ENCODE results near the gene ZSCAN25.

- TF ChIP-seq CTCF (IDR thresholded peaks at IDR 0.05) (no peak), POLR2A (IDR thresholded peaks at IDR 0.05) (no peak), EP300 (IDR thresholded peaks at IDR 0.05) (no peak)
Observed at GRCh38 chr7:99645590-99645989, 28.8 kb downstream of the ZSCAN25 start.
